HG03442 (cell line): ENCODE data around the gene REV3L.
"Not testable (repeated sequence)": the region's sequence is repeated elsewhere in the genome, so short reads cannot be mapped to it uniquely, and the experiment has no call there.

Experiments
- ATAC-seq: cut with Tn5 transposase; IDR thresholded peaks from one replicate; pipeline ENCODE4 v1.9.1; 2021; ENCODE audit warnings: mild to moderate bottlenecking, moderate library complexity; ENCODE audit not compliant: unreplicated experiment

REV3L gene

GRCh38 chr6:111381728-111382127 is 101.3 kb downstream of the REV3L start:
- ATAC-seq: no peak

GRCh38 chr6:111381123-111381522 is 101.9 kb downstream of the REV3L start:
- no peak for ATAC-seq

- ATAC-seq: no peak
Observed at GRCh38 chr6:111379831-111380230, 103.2 kb downstream of the REV3L start.

GRCh38 chr6:111379302-111379701 is 103.7 kb downstream of the REV3L start:
- ATAC-seq: no peak

- ATAC-seq: no peak
Observed at GRCh38 chr6:111377558-111378120, 105.4 kb downstream of the REV3L start.

GRCh38 chr6:111367393-111368088 is 115.5 kb downstream of the REV3L start:
- peak; percentile 81 for ATAC-seq

- ATAC-seq: no peak
Observed at GRCh38 chr6:111361648-111362047, 121.4 kb downstream of the REV3L start.

GRCh38 chr6:111358454-111358853 is 124.6 kb downstream of the REV3L start:
- no peak for ATAC-seq

GRCh38 chr6:111357705-111358104 is 125.3 kb downstream of the REV3L start:
- ATAC-seq: no peak

GRCh38 chr6:111356551-111356950 is 126.5 kb downstream of the REV3L start:
- ATAC-seq: no peak

- no peak for ATAC-seq
Observed at GRCh38 chr6:111354758-111355555, 128.1 kb downstream of the REV3L start.

GRCh38 chr6:111353912-111354462 is 129.0 kb downstream of the REV3L start:
- no peak for ATAC-seq

GRCh38 chr6:111347589-111347988 is 135.4 kb downstream of the REV3L start:
- no peak for ATAC-seq

- no peak for ATAC-seq
Observed at GRCh38 chr6:111342913-111343312, 140.1 kb downstream of the REV3L start.

GRCh38 chr6:111339294-111339693 is 143.7 kb downstream of the REV3L start:
- peak; percentile 27 for ATAC-seq

- peak; percentile 99 for ATAC-seq
Observed at GRCh38 chr6:111338843-111339242, 144.2 kb downstream of the REV3L start.

- no peak for ATAC-seq
Observed at GRCh38 chr6:111337829-111338236, 145.2 kb downstream of the REV3L start.

- ATAC-seq: peak; percentile 80
Observed at GRCh38 chr6:111329882-111330633, 153.0 kb downstream of the REV3L start.

GRCh38 chr6:111326563-111326962 is 156.5 kb downstream of the REV3L start:
- no peak for ATAC-seq

- no peak for ATAC-seq
Observed at GRCh38 chr6:111322145-111322544, 160.9 kb downstream of the REV3L start.

GRCh38 chr6:111307950-111308349 is 175.1 kb downstream of the REV3L start:
- not testable (repeated sequence) for ATAC-seq
